ENCODE measurements around the gene SLC7A6.

The SLC7A6 gene

DNA sequence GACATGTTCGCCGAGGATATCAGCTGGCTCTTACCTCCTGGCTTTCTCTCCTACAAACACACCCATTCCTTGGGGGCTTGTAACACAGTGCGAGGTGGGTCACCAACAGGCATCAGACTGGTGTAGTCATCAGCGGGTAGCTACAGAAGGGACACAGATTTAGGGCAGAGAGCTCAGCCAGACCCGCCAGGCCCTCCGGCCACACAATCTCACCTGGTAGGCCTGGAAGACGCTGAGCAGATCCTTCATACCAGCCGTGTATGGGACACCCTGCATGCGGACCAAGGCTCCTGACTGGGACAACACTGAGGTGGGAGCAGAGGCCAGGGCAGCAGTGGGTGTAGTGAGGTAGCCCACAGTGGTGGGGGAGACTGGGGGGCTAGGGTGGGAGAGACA is 34.2 kb upstream of the SLC7A6 start:
- peaks cover 12 to 24% of the 10 kb centered on the region in 2 donors for H3K4me1 Mint-ChIP-seq (ENCODE audit: low read depth in 2 of 2)
- peak overlapping the region; percentile 22 to 82 for H3K27ac Mint-ChIP-seq
- peaks cover 64% of the 10 kb centered on the region for H3K36me3 Mint-ChIP-seq (ENCODE audit: insufficient read depth)
- no peak overlapping the region for H3K4me3 Mint-ChIP-seq
- no peaks in the 10 kb centered on the region for H3K27me3 Mint-ChIP-seq
- H3K9me3 Mint-ChIP-seq: no peaks in the 10 kb centered on the region
- no peak for ATAC-seq (replicated peaks)
- no peak for DNase-seq

DNA sequence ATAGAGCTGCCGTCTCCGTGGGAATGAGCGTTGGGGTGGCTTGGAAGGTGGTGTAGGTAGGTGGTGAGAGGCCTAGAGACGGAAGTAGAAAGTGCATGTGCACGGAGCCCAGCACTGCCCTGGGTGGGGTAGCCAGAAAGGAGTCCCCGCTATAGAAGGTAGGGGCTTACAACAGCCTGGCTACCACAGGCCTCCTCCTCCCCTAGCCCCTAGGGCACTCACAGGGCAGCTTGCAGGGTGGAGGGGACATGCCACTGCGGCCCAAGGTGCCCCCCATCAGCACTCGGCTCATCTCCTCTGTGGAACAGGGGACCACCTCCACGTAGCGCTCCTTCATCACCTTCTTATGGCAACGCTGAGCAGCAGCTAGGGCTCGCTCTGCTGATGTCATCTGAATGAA is 33.4 kb upstream of the SLC7A6 start:
- H3K36me3 Mint-ChIP-seq (ENCODE audit: insufficient read depth): peaks cover 64% of the 10 kb centered on the region
- no peaks in the 10 kb centered on the region for H3K9me3 Mint-ChIP-seq
- peaks cover 11 to 20% of the 10 kb centered on the region in 2 donors for H3K4me1 Mint-ChIP-seq (ENCODE audit: low read depth in 2 of 2)
- peak overlapping the region; percentile 13 to 82 for H3K27ac Mint-ChIP-seq
- no peaks in the 10 kb centered on the region for H3K27me3 Mint-ChIP-seq
- H3K4me3 Mint-ChIP-seq: peak overlapping the region in 1 of 2 donors; percentile 11
- ATAC-seq (replicated peaks) (no peak), DNase-seq (no peak)

DNA sequence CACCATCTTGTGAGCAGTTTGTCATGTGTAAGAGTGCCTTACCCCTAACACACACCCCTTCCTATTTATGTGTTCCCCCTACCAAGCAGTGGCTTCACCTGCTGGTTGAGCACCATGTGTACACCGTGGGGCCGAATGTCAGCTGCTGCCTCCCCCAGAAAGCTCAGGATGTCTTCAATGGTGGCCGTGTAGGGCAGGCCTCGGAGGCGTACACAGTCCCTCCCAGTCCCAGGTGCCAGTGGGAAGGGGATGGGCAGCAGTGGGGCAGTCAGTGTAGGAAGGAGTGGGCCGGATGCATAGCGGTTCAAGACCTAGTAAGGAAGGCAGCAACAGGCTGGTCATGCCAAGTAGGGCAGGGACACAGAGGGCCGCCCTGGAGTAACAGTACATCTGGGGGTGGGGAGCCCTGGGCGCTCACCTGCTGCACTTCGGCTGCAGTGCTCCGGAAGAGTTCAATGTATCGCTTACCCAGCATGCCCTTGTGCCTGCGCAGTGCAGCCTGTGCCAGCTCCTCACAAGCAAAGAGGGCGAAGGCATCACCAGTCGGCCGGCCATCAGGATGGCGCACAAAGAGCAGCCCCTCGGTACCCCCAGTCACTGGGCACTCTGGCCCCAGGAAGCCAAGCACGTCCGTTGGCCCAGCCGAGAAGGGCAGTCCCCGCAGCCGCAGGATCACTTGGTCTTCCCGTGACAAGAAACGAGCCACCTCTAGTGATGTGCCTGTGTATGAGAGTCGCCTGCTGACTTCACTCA is 32.8 kb upstream of the SLC7A6 start:
- Mint-ChIP-seq H3K27ac (peak overlapping the region; percentile 13 to 82), H3K4me1 (ENCODE audit: low read depth in 2 of 2) (peaks cover 16 to 23% of the 10 kb centered on the region in 2 donors), H3K27me3 (no peaks in the 10 kb centered on the region), H3K4me3 (no peak overlapping the region), H3K36me3 (ENCODE audit: insufficient read depth) (peaks cover 58% of the 10 kb centered on the region), H3K9me3 (no peaks in the 10 kb centered on the region)
- DNase-seq (no peak), ATAC-seq (replicated peaks) (no peak)

DNA sequence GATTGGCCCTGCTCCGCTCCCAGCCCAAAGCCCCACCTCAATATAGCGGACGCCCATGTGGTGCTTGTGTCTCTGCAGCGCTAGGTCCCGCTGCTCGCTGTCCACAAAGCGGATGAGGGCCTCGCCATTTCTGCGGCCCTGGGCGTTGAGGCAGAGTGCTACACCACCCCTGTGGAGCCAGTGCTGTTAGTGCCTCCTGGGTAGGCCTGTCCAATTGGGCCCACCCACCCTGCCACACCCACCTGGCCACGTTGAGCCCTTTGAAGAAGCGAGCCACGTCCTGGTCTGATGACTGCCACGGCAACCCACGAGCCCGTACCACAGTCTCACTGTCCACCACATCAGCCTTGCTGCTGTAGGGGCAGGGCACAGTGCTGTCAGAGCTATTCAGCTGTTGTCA is 32.0 kb upstream of the SLC7A6 start:
- Mint-ChIP-seq H3K36me3 (ENCODE audit: insufficient read depth) (peaks cover 52% of the 10 kb centered on the region), H3K4me3 (no peak overlapping the region), H3K27me3 (no peaks in the 10 kb centered on the region), H3K9me3 (no peaks in the 10 kb centered on the region), H3K27ac (peak overlapping the region in 1 of 2 donors; percentile 59), H3K4me1 (ENCODE audit: low read depth in 2 of 2) (peaks cover 19 to 20% of the 10 kb centered on the region in 2 donors)
- ATAC-seq (replicated peaks) (no peak), DNase-seq (no peak)

DNA sequence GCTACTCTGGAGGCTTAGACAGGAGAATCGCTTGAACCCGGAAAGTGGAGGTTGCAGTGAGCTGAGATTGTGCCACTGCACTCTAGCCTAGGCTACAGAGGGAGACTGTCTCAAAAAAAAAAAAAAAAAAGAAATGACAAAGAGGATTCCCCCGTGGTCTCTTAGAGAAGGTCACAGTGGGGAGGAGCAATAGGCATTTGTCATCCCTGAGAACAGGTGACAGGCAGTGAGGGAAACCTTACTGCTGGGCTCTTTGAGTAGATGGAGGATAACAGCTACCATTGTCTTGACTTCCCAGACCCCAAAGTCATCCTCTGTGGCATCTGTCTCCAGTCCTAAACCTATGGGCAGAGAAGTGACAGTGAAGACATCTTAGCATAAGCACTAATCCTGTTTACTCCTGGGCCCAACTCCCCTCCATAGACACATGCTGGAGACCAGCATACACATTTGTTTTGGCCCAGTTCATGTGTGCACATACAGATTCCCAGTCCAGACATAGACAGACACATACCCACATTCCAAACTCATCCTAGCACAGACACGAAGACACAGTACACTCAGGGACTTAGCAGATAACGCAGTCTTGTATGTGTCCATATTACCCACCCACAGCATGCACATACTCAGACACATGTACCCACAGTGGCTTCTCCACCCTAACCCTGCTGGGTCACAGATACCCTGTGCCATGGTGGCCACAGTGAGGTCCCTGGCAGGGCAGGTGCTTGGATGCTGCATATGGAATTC is 31.1 kb upstream of the SLC7A6 start:
- no peak overlapping the region for H3K4me3 Mint-ChIP-seq
- H3K4me1 Mint-ChIP-seq (ENCODE audit: low read depth in 2 of 2): peaks cover 24 to 25% of the 10 kb centered on the region in 2 donors
- no peaks in the 10 kb centered on the region for H3K27me3 Mint-ChIP-seq
- no peak for DNase-seq
- peak overlapping the region in 1 of 2 donors; percentile 12 for H3K27ac Mint-ChIP-seq
- peak; percentile 3 for ATAC-seq (replicated peaks)
- no peaks in the 10 kb centered on the region for H3K9me3 Mint-ChIP-seq
- H3K36me3 Mint-ChIP-seq (ENCODE audit: insufficient read depth): peaks cover 51% of the 10 kb centered on the region

DNA sequence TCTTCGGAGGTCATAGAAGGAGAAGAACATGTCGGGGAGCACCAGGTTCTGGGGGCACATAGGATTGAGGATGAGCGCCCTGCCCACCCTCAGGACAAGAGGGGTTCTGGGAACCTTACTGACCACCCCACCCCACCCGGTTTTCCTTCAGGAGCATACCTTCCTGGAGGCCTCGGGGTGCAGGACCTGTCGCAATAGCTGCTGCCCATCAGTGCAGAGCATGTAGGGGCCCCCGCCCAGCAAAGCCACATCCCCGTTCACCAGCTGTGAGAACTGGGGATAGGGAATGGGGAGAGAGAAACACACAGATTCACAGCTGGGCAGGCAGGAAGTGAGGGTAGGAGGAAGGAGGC is 30.5 kb upstream of the SLC7A6 start:
- Mint-ChIP-seq H3K27me3 (no peaks in the 10 kb centered on the region), H3K4me3 (no peak overlapping the region), H3K36me3 (ENCODE audit: insufficient read depth) (peaks cover 49% of the 10 kb centered on the region), H3K9me3 (no peaks in the 10 kb centered on the region), H3K4me1 (ENCODE audit: low read depth in 2 of 2) (peaks cover 26 to 29% of the 10 kb centered on the region in 2 donors), H3K27ac (peak overlapping the region in 1 of 2 donors; percentile 12)
- no peak for ATAC-seq (replicated peaks)
- DNase-seq: no peak

DNA sequence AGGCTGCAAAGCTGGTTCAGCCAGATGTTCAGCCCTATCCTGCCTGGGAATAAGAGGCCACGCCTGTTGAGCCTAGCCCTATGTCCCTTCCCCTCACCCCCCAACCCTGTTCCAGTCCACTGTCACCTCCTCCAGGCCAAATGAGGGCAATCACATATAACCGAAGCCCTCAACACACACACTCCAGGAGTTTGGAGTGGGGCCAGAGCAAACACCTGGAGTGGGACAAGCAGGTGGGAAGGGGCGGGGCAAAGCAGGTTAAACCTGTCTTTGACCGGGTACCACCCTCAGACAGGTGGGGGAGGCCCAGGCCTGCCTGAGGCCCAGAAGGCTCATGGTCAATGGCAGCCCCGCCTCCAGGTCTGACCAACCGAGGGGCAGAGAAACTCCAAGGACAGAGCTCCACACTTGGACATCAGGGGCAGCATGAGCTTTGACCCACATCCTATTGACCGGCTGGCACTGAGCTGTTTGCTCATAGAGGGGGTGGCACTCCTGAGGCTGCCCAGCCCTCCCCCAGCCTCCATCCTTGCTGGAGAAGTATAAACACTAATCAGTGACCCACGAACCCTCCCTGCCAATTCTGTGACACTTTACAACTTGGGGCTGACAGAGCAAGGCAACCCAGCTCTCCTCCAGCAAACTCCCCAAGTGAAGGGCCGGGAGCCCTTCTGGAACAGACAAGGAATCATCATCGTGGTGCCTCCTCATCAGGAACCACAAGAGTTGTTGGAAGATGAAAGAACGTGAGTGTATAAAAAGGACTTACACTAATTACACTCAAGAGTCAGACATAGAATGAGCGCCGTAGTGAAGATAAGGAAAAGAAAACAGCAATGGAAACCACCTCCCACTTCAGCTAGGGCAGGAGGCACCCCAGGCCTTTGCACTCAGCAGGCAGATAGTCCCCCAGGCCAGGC is 29.9 kb upstream of the SLC7A6 start:
- peak overlapping the region; percentile 17 to 59 for H3K27ac Mint-ChIP-seq
- H3K27me3 Mint-ChIP-seq: no peaks in the 10 kb centered on the region
- peak overlapping the region; percentile 22 to 37 for H3K4me3 Mint-ChIP-seq
- peaks cover 49% of the 10 kb centered on the region for H3K36me3 Mint-ChIP-seq (ENCODE audit: insufficient read depth)
- H3K4me1 Mint-ChIP-seq (ENCODE audit: low read depth in 2 of 2): peaks cover 26 to 27% of the 10 kb centered on the region in 2 donors
- DNase-seq (peak in 1 of 3 experiments; percentile 16), ATAC-seq (replicated peaks) (no peak)
- no peaks in the 10 kb centered on the region for H3K9me3 Mint-ChIP-seq

DNA sequence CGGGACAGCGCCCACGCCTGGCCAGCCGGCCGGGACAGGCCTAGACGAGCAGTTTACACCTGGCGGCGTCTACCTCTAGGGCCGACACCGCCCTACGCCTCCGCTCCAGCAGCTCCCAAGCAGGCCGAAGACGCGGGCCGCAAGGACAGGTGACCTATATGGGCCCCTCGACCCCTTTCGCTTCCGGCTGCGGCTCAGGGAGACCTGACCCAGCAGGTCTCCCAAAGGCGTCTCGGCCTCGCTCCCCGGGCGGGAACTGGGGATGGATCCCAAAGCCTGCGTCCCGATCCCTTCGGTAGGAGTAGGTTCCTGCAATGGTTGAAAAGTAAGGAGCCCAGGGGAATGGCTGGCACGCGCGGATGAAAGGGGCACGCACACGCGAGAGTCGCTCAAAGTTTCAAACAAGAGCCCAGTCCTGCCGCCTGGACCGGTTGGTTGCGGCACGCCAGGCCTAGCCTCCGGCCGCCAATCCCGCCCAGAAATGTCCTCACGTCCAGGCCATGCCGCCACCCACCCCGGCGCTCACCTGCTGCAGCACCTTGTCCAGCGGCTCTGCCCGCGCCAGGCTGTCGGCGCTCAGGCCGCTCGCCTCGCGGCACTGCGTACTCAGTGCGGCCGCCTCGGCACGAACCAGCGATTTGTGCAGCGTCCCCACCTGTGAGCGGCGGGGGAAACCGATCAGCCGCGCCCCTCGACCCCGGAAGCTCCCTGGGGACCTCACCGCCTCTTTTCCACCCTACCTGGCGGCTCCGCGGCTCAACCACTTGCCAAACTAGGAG is 29.0 kb upstream of the SLC7A6 start:
- peaks cover 46% of the 10 kb centered on the region for H3K36me3 Mint-ChIP-seq (ENCODE audit: insufficient read depth)
- DNase-seq (no peak), ATAC-seq (replicated peaks) (no peak)
- peaks cover 27% of the 10 kb centered on the region in 2 donors for H3K4me1 Mint-ChIP-seq (ENCODE audit: low read depth in 2 of 2)
- H3K9me3 Mint-ChIP-seq: no peaks in the 10 kb centered on the region
- H3K27ac Mint-ChIP-seq: peak overlapping the region; percentile 17 to 59
- peak overlapping the region; percentile 37 to 48 for H3K4me3 Mint-ChIP-seq
- no peaks in the 10 kb centered on the region for H3K27me3 Mint-ChIP-seq

DNA sequence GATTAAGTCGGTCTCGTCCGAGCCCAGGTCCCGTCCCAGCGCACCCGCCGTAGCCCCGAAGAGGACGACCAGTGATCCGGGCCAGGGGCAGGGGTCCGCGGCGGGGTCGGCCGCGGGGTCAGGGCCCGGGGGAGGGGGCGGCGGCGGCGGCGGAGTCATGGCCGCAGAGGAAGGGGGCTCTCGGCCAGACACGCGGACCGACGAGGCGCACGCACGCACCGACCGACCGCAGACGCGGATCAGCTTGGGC is 28.5 kb upstream of the SLC7A6 start, which contains the start of gene ESRP2:
ESRP2 (minus strand) TSS at position 241 of the 250 bp plus-strand sequence; CDS start at position 159, 82 bp downstream.
- ATAC-seq (replicated peaks) (no peak), DNase-seq (no peak)
- Mint-ChIP-seq H3K9me3 (no peaks in the 10 kb centered on the region), H3K27ac (peak within 1 kb of the TSS; percentile 64 to 76), H3K4me1 (ENCODE audit: low read depth in 2 of 2) (peaks cover 24 to 27% of the 10 kb centered on the region in 2 donors), H3K4me3 (peak within 1 kb of the TSS; percentile 93 to 98), H3K36me3 (ENCODE audit: insufficient read depth) (peaks cover 40% of the 10 kb centered on the region), H3K27me3 (no peaks in the 10 kb centered on the region)

DNA sequence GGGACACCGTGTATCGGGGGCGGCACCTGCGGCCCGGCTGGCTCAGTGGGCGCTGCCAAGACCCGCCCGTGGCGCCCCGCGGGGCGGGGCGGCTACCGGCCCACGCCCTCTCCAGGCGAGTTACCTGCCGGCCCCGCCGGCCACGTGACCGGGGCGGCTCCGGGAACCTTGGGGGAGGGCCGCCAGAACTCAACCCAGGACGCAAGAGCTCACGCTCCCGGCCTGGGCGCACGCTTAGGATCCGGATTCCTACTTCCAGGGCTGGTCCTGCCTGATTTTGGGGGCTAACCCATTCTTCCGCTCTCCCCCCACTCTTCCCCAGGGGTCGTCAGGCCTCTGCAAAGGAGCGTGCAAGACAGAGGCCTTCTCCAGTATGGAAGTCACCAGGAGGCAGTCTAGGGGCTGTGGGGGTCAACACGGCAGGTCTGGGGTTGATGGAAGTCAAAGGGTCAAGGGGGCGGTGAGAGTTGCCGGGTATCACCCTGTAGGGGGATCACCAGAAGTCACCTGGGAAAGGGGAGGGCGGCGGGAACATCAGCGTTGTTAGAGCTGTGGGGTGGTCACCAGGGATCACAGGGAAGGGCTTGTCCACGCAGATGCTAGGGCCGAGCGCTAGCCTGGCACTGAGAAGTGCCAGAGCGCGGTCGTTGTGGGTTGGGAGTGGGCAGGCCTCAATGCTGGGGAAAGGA is 28.0 kb upstream of the SLC7A6 start:
- Mint-ChIP-seq H3K9me3 (no peaks in the 10 kb centered on the region), H3K27me3 (no peaks in the 10 kb centered on the region), H3K4me1 (ENCODE audit: low read depth in 2 of 2) (peaks cover 24 to 27% of the 10 kb centered on the region in 2 donors), H3K4me3 (peak overlapping the region; percentile 93 to 98), H3K36me3 (ENCODE audit: insufficient read depth) (peaks cover 36% of the 10 kb centered on the region), H3K27ac (peak overlapping the region; percentile 64 to 76)
- peak; percentile 44 for ATAC-seq (replicated peaks)
- peak; percentile 20 to 47 (median 32) for DNase-seq

DNA sequence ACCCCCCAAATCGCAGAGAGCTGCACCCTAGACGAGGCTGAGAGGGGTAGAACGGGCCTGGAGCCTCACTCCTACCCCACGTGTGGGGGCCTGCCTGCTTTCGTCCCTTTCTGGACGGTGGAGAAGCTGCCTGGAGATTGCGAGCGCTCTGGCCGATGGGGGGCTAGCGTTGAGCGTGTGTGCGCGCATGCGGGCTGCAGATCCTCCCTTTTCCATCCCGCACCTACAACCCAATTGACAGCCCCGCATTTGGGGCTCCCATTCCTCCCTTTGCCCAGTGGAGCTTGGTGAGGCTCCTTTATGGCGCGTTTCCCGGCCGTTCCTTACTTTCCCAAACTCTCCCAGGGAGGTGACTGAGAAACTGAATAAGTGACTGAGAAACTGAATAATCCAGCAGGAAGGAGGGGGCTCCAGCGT is 27.5 kb upstream of the SLC7A6 start:
- H3K27me3 Mint-ChIP-seq: no peaks in the 10 kb centered on the region
- no peaks in the 10 kb centered on the region for H3K9me3 Mint-ChIP-seq
- ATAC-seq (replicated peaks) (peak; percentile 13), DNase-seq (peak in 1 of 3 experiments; percentile 19)
- peak overlapping the region; percentile 93 to 98 for H3K4me3 Mint-ChIP-seq
- peaks cover 36% of the 10 kb centered on the region for H3K36me3 Mint-ChIP-seq (ENCODE audit: insufficient read depth)
- peak overlapping the region; percentile 64 to 76 for H3K27ac Mint-ChIP-seq
- peaks cover 24 to 27% of the 10 kb centered on the region in 2 donors for H3K4me1 Mint-ChIP-seq (ENCODE audit: low read depth in 2 of 2)

Measured in effector memory CD8-positive, alpha-beta T cell (primary cell).